GM19328 (cell line): ENCODE results near the gene CLNS1A.
"Not testable (repeated sequence)": the region's sequence is repeated elsewhere in the genome, so short reads cannot be mapped to it uniquely, and the experiment has no call there.

ENCODE experiments used
- ATAC-seq: cut with Tn5 transposase; IDR thresholded peaks from one replicate; pipeline ENCODE4 v1.9.1; 2021; ENCODE audit warnings: mild to moderate bottlenecking, moderate library complexity; ENCODE audit not compliant: unreplicated experiment

CLNS1A gene

GRCh38 chr11:77637345-77638165 is at the start of gene CLNS1A:
TSS of gene CLNS1A (minus strand) at chr11:77637794. CDS start at chr11:77637714, 80 bp downstream.
- peak; percentile 92 for ATAC-seq

GRCh38 chr11:77687088-77687487 is 49.5 kb upstream of the CLNS1A start:
- ATAC-seq = no peak

GRCh38 chr11:77677138-77677537 is 39.5 kb upstream of the CLNS1A start:
- ATAC-seq = no peak

GRCh38 chr11:77672264-77672663 is 34.7 kb upstream of the CLNS1A start:
- ATAC-seq = no peak

- no peak for ATAC-seq
Measured at GRCh38 chr11:77669848-77670511, 32.4 kb upstream of the CLNS1A start.

GRCh38 chr11:77668760-77669159 is 31.2 kb upstream of the CLNS1A start:
- no peak for ATAC-seq

- ATAC-seq = no peak
Measured at GRCh38 chr11:77665240-77665965, 27.8 kb upstream of the CLNS1A start.

- ATAC-seq = no peak
Measured at GRCh38 chr11:77661670-77662069, 24.1 kb upstream of the CLNS1A start.

- no peak for ATAC-seq
Measured at GRCh38 chr11:77660947-77661346, 23.4 kb upstream of the CLNS1A start.

- ATAC-seq = no peak
Measured at GRCh38 chr11:77658213-77659013, 20.8 kb upstream of the CLNS1A start.

GRCh38 chr11:77656362-77656761 is 18.8 kb upstream of the CLNS1A start:
- ATAC-seq = no peak

- no peak for ATAC-seq
Measured at GRCh38 chr11:77654770-77655434, 17.3 kb upstream of the CLNS1A start.

- no peak for ATAC-seq
Measured at GRCh38 chr11:77650123-77650522, 12.5 kb upstream of the CLNS1A start.

- ATAC-seq = no peak
Measured at GRCh38 chr11:77647654-77648305, 10.2 kb upstream of the CLNS1A start.

GRCh38 chr11:77644887-77645286 is 7.3 kb upstream of the CLNS1A start:
- ATAC-seq = no peak

- no peak for ATAC-seq
Measured at GRCh38 chr11:77642228-77642627, 4.6 kb upstream of the CLNS1A start.

- ATAC-seq = no peak
Measured at GRCh38 chr11:77636731-77637344, 756 bp downstream of the CLNS1A start.

- not testable (repeated sequence) for ATAC-seq
Measured at GRCh38 chr11:77633926-77634325, 3.7 kb downstream of the CLNS1A start.

GRCh38 chr11:77630157-77630710 is 7.4 kb downstream of the CLNS1A start:
- ATAC-seq = no peak
